Transverse colon (tissue), 4 donors: ENCODE measurements around the gene LDLRAP1.

Experiments used
- EP300 ChIP-seq: sonication (generic); formaldehyde crosslinking; IDR thresholded peaks from one replicate; pipeline ENCODE4 v1.6.1; 2017; ENCODE audit warnings: antibody characterized with exemption, low read depth
- POLR2A ChIP-seq: fragments of 450-650 bp; IDR thresholded peaks from one replicate; pipeline ENCODE4 v1.6.1; 2016; ENCODE audit warnings: antibody characterized with exemption, mild to moderate bottlenecking, moderate library complexity
- POLR2AphosphoS5 ChIP-seq, 3 donors: sonication (generic); formaldehyde crosslinking; IDR thresholded peaks; one replicate each; pipeline ENCODE4 v1.6.1; 2016; ENCODE audit warnings: antibody characterized with exemption in 3 of 3
- TF ChIP-seq, protein P1 (sequence below), 5 experiments: fragments of 200-600 bp in 3 of 5; fragments of 450-650 bp in 2 of 5; sonication (generic) in 3 of 5; IDR thresholded peaks; 1 replicate in 2 of 5; 2 replicates in 3 of 5; pipeline ENCODE4 v1.5.1; 2016 to 2017; ENCODE audit warnings: antibody characterized with exemption in 5 of 5, inconsistent platforms in 3 of 5, mild to moderate bottlenecking in 2 of 5, moderate library complexity in 1 of 5

DNA sequence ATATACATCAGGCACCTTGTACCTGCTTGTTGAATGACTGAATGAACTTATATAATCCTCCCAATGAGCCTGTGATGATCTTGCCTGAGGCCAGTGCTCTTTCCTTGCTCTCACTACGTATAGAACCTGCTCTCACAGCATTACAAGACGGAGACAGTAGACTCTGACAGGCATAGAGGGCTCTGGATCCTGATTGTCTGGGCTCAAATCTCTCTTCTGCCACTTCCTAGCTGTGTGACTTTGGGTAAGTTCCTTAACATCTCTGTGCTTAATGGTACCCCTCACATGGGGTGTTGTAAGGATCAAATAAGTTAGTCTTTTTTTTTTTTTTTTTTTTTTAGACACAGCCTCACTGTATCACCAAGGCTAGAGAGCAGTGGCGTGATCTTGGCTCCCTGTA lies 69.0 kb downstream of the LDLRAP1 start:
- no peak for TF ChIP-seq POLR2A
- TF ChIP-seq, protein P1, sequence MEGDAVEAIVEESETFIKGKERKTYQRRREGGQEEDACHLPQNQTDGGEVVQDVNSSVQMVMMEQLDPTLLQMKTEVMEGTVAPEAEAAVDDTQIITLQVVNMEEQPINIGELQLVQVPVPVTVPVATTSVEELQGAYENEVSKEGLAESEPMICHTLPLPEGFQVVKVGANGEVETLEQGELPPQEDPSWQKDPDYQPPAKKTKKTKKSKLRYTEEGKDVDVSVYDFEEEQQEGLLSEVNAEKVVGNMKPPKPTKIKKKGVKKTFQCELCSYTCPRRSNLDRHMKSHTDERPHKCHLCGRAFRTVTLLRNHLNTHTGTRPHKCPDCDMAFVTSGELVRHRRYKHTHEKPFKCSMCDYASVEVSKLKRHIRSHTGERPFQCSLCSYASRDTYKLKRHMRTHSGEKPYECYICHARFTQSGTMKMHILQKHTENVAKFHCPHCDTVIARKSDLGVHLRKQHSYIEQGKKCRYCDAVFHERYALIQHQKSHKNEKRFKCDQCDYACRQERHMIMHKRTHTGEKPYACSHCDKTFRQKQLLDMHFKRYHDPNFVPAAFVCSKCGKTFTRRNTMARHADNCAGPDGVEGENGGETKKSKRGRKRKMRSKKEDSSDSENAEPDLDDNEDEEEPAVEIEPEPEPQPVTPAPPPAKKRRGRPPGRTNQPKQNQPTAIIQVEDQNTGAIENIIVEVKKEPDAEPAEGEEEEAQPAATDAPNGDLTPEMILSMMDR (IDR thresholded peaks at IDR 0.05): no peak
- no peak for TF ChIP-seq EP300
- no peak for TF ChIP-seq POLR2AphosphoS5 (IDR thresholded peaks at IDR 0.05)
